Keratinocyte (primary cell): ENCODE measurements around the gene ANKMY1. TPM values are rescaled to one million over a fixed set of nuclear protein-coding genes. Genes with fewer than 3 reads are reported as not detected.

Experiments
- DNase-seq: peaks from one replicate; pipeline ENCODE4 v3.0.0-alpha.2; 2011; ENCODE audit warnings: low read depth, missing footprints, low spot score
- FAIRE-seq: peaks from 2 replicates; lab custom pipeline; 2011; peaks lifted over from hg19 to GRCh38; lab: Jason Lieb, UNC
- H2AFZ ChIP-seq: 2 replicates; pipeline ENCODE4 v1.6.0; 2012; ENCODE audit warnings: low read length, control low read depth, inconsistent platforms; ENCODE audit not compliant: control insufficient read depth
- H3K27ac ChIP-seq: 2 replicates; pipeline ENCODE4 v1.5.1; 2011; ENCODE audit warnings: low read length; ENCODE audit not compliant: control insufficient read depth, insufficient read depth
- H3K27me3 ChIP-seq: 3 replicates; pipeline ENCODE4 v1.6.0; 2011; ENCODE audit warnings: low read length; ENCODE audit not compliant: control insufficient read depth, insufficient read depth; ENCODE audit errors: extremely low read depth
- H3K36me3 ChIP-seq, 2 experiments: 2 replicates in 1 of 2; 3 replicates in 1 of 2; pipeline ENCODE4 v1.5.1; 2011; ENCODE audit warnings: low read length in 2 of 2, mild to moderate bottlenecking in 1 of 2; ENCODE audit not compliant: control insufficient read depth in 2 of 2, insufficient read depth in 2 of 2; ENCODE audit errors: extremely low read depth in 1 of 2
- H3K4me1 ChIP-seq: 3 replicates; pipeline ENCODE4 v1.5.1; 2011; ENCODE audit warnings: low read length; ENCODE audit not compliant: control insufficient read depth, insufficient read depth; ENCODE audit errors: extremely low read depth
- H3K4me2 ChIP-seq: 3 replicates; pipeline ENCODE4 v1.6.0; 2011; ENCODE audit warnings: low read depth, low read length; ENCODE audit not compliant: control insufficient read depth, insufficient read depth; ENCODE audit errors: extremely low read depth
- H3K4me3 ChIP-seq, 3 experiments: fragments of 200-600 bp in 1 of 3; sonication (generic) in 1 of 3; 2 replicates in 2 of 3; 3 replicates in 1 of 3; pipeline ENCODE4 v1.5.1; 2011 to 2016; ENCODE audit warnings: low read length in 3 of 3, mild to moderate bottlenecking in 3 of 3, control low read depth in 2 of 3, inconsistent platforms in 1 of 3, low read depth in 1 of 3, mixed read lengths in 1 of 3, mixed run types in 1 of 3, moderate library complexity in 1 of 3; ENCODE audit not compliant: control insufficient read depth in 2 of 3, insufficient read depth in 2 of 3; ENCODE audit errors: extremely low read depth in 1 of 3
- H3K79me2 ChIP-seq: 2 replicates; pipeline ENCODE4 v1.6.0; 2012; ENCODE audit warnings: low read length; ENCODE audit not compliant: control insufficient read depth, insufficient read depth
- H3K9ac ChIP-seq: 3 replicates; pipeline ENCODE4 v1.6.0; 2011; ENCODE audit warnings: low read length; ENCODE audit not compliant: control insufficient read depth, insufficient read depth; ENCODE audit errors: extremely low read depth
- H3K9me1 ChIP-seq: 3 replicates; pipeline ENCODE4 v1.6.0; 2011; ENCODE audit warnings: low read length; ENCODE audit not compliant: control insufficient read depth, insufficient read depth; ENCODE audit errors: extremely low read depth
- H3K9me3 ChIP-seq: 2 replicates; pipeline ENCODE4 v1.5.1; 2012; ENCODE audit warnings: low read depth, low read length; ENCODE audit not compliant: control insufficient read depth
- H4K20me1 ChIP-seq: 3 replicates; pipeline ENCODE4 v1.6.0; 2011; ENCODE audit warnings: low read length; ENCODE audit not compliant: control insufficient read depth, insufficient read depth; ENCODE audit errors: extremely low read depth
- EZH2 ChIP-seq: IDR thresholded peaks from one replicate; pipeline ENCODE4 v1.6.1; 2012; ENCODE audit warnings: inconsistent platforms, mild to moderate bottlenecking, low read length, moderate library complexity
- dilution Hi-C: fragments of 300-500 bp; cut with MboI; formaldehyde crosslinking; loops from one replicate; pipeline ENCODE4 v1.7.0; 2020; ENCODE audit warnings: low sequenced_read_pairs; ENCODE audit not compliant: extremely low pct_ligation_motif_present
- polyA plus RNA-seq, 5 experiments: library from polyadenylated mRNA; depleted of rRNA in 3 of 5; stranded (reverse) in 3 of 5; stranded (forward) in 1 of 5; unstranded in 1 of 5; fragments of >200 nt; gene quantifications; 1 replicate in 1 of 5; 2 replicates in 3 of 5; 3 replicates in 1 of 5; pipeline versions ENCODE4 v1.2.1 to v1.2.3, GENCODE V29; 2011 to 2012; ENCODE audit warnings: missing spikeins in 2 of 5, low read depth in 1 of 5, low replicate concordance in 1 of 5
- small RNA-seq, 3 experiments: library from RNA; depleted of rRNA; stranded (forward); fragments of <200 nt; gene quantifications; one replicate each; pipeline ENCODE3, GENCODE V24; 2012; ENCODE audit warnings: low read depth in 3 of 3, low replicate concordance in 1 of 3; ENCODE audit not compliant: insufficient read length in 3 of 3
- TF ChIP-seq, protein P1 (sequence below), 3 experiments: IDR thresholded peaks in 1 of 3; conservative IDR thresholded peaks in 1 of 3; optimal IDR thresholded peaks in 1 of 3; 2 replicates in 2 of 3; 3 replicates in 1 of 3; pipeline versions ENCODE3 to v1.5.1; 2011; ENCODE audit warnings: low read length in 3 of 3, mild to moderate bottlenecking in 3 of 3, moderate library complexity in 2 of 3, control low read depth in 1 of 3, inconsistent platforms in 1 of 3; ENCODE audit not compliant: insufficient read depth in 2 of 3; ENCODE audit errors: extremely low read depth in 1 of 3

Gene ANKMY1
- polyA plus RNA-seq, 1 donor (not counting 4 experiments of a cell fraction or from before 2014, with no cell fraction given) = 3.3 TPM

DNA sequence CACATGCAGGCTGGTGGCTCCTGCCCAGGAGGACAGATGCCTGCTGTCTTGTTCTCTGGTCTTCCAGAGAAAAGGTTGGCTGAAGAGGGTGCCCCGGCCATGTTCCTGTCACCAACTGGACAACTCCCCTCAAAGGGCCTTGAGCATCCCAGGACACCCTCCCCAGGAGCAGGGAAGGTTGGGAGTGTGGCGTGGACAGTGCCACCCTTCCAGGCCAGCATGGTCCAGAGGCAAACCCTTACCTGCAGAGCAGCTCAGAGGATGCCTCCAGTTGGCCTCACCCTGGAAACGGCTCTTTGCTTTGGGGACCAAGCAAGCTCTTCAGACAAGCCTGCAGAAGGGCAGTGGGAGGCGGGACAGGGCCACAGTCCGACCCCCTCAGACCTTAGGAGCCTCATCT lies 127.2 kb downstream of the ANKMY1 start:
- Histone ChIP-seq H2AFZ (no peak overlapping the region), H3K9ac (no peak overlapping the region), H3K4me3 (no peak overlapping the region), H3K4me2 (no peak overlapping the region), H3K4me1 (peaks cover 16% of the 10 kb centered on the region), H3K79me2 (no peaks in the 10 kb centered on the region), H3K9me3 (no peaks in the 10 kb centered on the region), H4K20me1 (no peaks in the 10 kb centered on the region), H3K27me3 (peaks cover 7% of the 10 kb centered on the region), H3K27ac (no peak overlapping the region), H3K36me3 (no peaks in the 10 kb centered on the region), H3K9me1 (no peaks in the 10 kb centered on the region)
- TF ChIP-seq EZH2 = no peak
- TF ChIP-seq, protein P1, sequence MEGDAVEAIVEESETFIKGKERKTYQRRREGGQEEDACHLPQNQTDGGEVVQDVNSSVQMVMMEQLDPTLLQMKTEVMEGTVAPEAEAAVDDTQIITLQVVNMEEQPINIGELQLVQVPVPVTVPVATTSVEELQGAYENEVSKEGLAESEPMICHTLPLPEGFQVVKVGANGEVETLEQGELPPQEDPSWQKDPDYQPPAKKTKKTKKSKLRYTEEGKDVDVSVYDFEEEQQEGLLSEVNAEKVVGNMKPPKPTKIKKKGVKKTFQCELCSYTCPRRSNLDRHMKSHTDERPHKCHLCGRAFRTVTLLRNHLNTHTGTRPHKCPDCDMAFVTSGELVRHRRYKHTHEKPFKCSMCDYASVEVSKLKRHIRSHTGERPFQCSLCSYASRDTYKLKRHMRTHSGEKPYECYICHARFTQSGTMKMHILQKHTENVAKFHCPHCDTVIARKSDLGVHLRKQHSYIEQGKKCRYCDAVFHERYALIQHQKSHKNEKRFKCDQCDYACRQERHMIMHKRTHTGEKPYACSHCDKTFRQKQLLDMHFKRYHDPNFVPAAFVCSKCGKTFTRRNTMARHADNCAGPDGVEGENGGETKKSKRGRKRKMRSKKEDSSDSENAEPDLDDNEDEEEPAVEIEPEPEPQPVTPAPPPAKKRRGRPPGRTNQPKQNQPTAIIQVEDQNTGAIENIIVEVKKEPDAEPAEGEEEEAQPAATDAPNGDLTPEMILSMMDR (optimal IDR thresholded peaks at IDR 0.05 in 1 of 3, IDR thresholded peaks at IDR 0.05 in 1 of 3, conservative IDR thresholded peaks at IDR 0.05 in 1 of 3; ENCODE audit: extremely low read depth in 1 of 3, insufficient read depth in 2 of 3, low read length in 3 of 3) = no peak
- FAIRE-seq = no peak
- no peak for DNase-seq
- dilution Hi-C loops = no loop called here

GRCh38 chr2:240429872-240430491 lies 127.8 kb downstream of the ANKMY1 start:
- Histone ChIP-seq H3K4me3 (no peak overlapping the region), H3K4me2 (no peak overlapping the region), H3K36me3 (no peaks in the 10 kb centered on the region), H3K9ac (no peak overlapping the region), H3K9me3 (no peaks in the 10 kb centered on the region), H2AFZ (no peak overlapping the region), H4K20me1 (no peaks in the 10 kb centered on the region), H3K9me1 (no peaks in the 10 kb centered on the region), H3K4me1 (peaks cover 16% of the 10 kb centered on the region), H3K27me3 (peaks cover 7% of the 10 kb centered on the region), H3K27ac (no peak overlapping the region), H3K79me2 (no peaks in the 10 kb centered on the region)
- TF ChIP-seq, protein P1 (optimal IDR thresholded peaks at IDR 0.05 in 1 of 3, IDR thresholded peaks at IDR 0.05 in 1 of 3, conservative IDR thresholded peaks at IDR 0.05 in 1 of 3; ENCODE audit: extremely low read depth in 1 of 3, insufficient read depth in 2 of 3, low read length in 3 of 3) = no peak
- no peak for TF ChIP-seq EZH2
- no peak for FAIRE-seq
- no peak for DNase-seq
- dilution Hi-C loops = no loop called here

Small RNAs within 50 kb of the gene (small RNA-seq; reads per million reads assigned to genes)
- 57.4 to 2,250 (median 313) reads per million in 3 experiments for gene MIR149

Other genes with a start within 250 kb of the ANKMY1 start
- 46.6 to 117 TPM (median 75.0 TPM) in 3 replicates for gene GPC1, start 122.3 kb downstream of the ANKMY1 start, polyA plus RNA-seq
- gene DUSP28, start 2.4 kb upstream of the ANKMY1 start, polyA plus RNA-seq = 2.8 to 4.4 TPM (median 4.1 TPM) in 3 replicates
- 3.7 to 10.1 TPM (median 6.5 TPM) in 3 replicates for gene RNPEPL1, start 10.5 kb upstream of the ANKMY1 start, polyA plus RNA-seq
- 6.1 to 11.8 TPM (median 7.1 TPM) in 3 replicates for gene CAPN10, start 28.7 kb upstream of the ANKMY1 start, polyA plus RNA-seq
- gene GPR35, start 67.5 kb upstream of the ANKMY1 start, polyA plus RNA-seq = 0.04 to 0.17 TPM (median 0.09 TPM) in 3 replicates
- not detected in 3 replicates for gene AQP12B, start 124.9 kb upstream of the ANKMY1 start, polyA plus RNA-seq
- not detected in 3 replicates for gene AQP12A, start 133.9 kb upstream of the ANKMY1 start, polyA plus RNA-seq